Ramos (cell line): ENCODE results near the gene PRDM12.

Source experiments
- in situ Hi-C: fragments of 300-500 bp; cut with MboI; formaldehyde crosslinking; loops from one replicate; pipeline ENCODE4 v1.14.3; 2022; ENCODE audit warnings: low sequenced_read_pairs; ENCODE audit not compliant: unreplicated experiment

Gene PRDM12

DNA sequence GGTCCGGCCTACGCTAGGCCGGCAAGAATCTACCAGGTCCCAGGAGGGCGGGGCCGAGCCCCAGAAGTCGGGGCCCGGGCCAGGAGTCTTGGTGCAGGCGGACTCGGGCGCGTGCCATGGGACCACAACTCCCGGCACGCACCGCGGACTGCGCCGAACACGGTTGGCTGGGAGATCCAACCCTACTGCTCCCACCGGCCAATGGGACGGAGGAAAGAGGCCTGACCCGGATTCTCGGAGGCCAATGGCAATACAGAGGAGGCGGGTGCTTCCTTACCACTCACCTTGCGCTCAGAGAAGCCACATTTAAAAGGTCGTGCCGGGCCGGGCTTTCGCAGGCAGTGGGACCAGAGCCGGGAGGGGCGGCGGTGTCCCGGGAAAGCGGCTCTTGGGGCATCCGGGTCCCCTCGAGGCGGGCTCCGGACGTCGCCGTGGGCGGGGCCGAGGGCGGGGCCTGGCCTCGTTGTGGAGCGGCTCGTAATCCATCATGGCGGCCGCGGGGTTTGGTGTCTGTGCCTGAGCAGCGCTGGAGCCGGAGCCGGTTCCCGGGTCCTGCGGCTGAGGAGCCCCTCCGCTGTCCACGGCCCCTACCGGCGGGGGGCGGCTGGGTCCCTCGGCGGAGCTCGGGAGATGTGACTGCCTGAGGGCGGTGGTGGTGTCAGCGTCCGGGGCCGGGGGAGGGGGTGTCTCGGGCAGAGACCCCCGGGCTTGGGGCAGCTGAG, 48.3 kb downstream of the PRDM12 start:
- in situ Hi-C loops: loop anchor here (10.0 kb wide), 1 partner anchor 232 kb away; no protein-coding TSS in a partner anchor

GRCh38 chr9:130713286-130713960, 49.0 kb downstream of the PRDM12 start:
- in situ Hi-C loops: loop anchor here (10.0 kb wide), 1 partner anchor 231 kb away; no protein-coding TSS in a partner anchor

DNA sequence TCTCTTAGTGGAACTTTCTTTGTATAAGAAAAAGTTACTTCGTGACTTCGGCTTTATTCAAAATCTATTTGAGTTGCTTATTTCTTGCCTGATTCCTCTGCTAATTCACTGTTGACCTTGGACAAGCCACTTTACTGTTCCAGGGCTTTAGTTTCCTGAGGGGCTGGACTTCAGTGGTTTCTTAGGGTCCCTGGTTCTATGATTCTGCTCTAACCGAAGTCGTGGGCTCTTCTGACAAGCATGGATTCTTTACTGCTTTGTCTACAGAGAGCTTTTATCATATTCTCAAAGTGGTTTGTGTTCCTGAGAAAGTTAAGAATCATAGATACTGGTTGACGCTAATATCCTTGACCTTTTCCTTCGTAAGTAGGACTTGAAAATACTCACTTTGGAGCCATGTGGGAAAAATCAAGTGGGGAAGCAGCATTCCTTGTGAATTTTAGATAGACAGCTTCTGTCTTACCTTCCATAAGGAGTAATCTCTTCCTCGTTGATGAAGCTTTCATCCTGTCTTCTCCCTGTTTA, 50.3 kb downstream of the PRDM12 start:
- in situ Hi-C loops: loop anchor here (10.0 kb wide), 1 partner anchor 230 kb away; no protein-coding TSS in a partner anchor

DNA sequence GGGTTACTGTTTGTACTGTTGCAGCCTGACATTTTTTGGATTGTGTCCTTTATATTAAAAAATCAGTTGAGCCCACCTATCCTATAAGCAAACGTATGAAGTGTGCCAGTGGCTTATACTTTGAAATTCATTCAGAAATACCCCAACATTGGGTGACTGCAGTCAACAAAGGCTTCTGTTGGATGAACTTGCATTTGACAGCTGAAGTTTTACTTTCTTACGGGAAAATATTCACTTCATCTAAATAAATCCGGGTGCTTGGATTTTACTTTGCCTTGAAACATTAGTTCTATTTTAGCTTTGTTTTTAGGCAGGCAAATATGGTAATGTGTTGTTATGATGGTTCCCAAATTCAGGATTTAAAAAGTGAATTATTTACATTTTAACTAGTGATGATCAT, 50.9 kb downstream of the PRDM12 start:
- in situ Hi-C loops: loop anchor here (10.0 kb wide), 1 partner anchor 230 kb away; no protein-coding TSS in a partner anchor

DNA sequence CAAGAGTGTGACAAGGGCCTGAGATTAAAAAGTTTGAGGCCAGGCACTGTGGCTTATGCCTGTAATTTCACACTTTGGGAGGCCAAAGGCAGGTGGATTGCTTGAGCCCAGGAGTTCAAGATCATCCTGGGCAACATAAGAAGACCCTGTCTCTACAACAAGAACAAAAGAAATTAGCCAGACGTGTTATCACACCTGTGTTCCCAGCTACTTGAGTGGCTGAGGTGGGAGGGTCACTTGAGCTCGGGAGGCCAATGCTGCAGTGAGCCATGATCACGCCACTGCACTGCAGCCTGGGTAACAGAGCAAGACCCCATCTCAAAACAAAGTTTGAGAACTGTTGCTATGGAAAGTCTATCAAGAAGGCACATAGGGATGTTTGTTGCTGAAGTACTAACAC, 54.2 kb downstream of the PRDM12 start:
- in situ Hi-C loops: loop anchor here (10.0 kb wide), 1 partner anchor 226 kb away; no protein-coding TSS in a partner anchor

GRCh38 chr9:130720762-130721161, 56.4 kb downstream of the PRDM12 start:
- in situ Hi-C loops: no loop called here

DNA sequence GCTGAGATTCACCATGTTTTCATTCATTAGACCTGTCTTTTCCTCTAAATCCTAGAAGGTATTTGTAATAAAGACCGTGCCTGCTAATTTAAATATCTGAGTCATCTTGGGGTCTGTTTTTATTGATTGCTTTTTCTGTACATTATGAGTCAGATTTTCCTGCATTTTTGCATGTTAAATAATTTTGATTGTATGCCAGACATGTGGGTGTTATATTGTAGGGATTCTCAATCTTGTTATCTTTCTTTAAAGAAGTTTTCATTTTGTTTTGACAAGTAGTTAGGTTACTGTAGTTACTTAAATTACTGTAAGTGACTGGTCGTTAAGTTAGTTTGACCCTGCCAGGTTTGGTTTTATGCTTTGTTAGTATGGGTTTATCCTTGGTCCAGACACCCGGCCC, 64.3 kb downstream of the PRDM12 start:
- in situ Hi-C loops: no loop called here

DNA sequence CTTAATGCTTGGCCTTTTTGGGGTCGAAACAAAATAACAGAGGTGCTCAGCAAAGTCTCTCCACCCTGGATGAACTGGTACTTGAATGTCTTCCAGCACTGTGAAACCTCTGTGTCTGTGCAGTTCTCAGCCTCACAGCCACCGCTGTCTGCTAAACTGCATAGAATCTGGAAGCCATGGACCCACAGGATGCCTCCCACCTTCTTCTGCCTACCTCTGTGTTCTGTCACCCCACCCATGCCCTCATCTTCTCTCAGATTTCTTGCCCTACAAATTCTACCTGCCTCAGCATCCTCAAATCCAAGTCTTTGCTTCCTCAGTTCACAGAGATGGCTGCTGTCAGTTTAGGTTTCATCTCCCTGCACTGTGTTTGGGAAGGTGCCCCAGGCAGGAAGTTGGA, 64.8 kb downstream of the PRDM12 start:
- in situ Hi-C loops: no loop called here

DNA sequence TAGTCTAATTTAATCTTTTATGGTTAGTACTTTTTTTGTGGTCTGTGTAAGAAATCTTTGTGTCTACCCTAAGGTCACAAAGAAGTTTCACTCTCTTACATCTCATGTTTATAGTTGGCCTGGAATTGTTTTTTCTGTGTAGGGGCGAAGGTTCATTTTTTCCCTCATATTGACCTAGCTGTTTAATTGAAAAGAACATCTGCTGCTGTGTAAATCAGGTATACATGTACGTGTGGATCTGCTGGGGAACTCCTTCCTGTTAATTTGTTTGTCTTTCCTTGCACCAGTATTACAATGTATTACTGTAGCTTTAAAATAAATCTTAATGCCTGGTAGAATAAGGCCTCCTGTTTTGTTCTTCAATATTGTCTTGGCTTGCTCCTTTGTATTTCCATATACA, 67.0 kb downstream of the PRDM12 start:
- in situ Hi-C loops: no loop called here

DNA sequence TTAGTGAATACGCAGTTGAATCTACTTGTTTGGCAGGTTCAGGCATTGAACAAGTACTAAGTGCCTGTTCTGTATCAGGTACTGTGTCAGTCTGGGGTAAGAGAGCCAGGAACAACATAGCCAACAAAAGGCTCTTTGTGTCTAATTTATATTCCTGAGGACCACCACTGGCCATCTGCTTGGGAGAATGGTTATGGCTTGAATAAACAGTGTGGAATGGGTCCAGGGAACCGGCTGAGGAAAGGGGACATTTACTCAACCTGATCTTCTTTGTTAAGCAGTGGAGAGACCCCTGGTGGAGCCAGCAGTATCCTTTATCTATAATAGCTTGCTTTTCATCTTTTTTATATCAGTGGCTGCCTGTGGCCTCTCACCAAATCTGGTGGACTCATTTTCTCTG, 67.7 kb downstream of the PRDM12 start:
- in situ Hi-C loops: no loop called here
